HG02884 (cell line): Measurements from ENCODE around the gene TBC1D10A.

ENCODE experiments used
- ATAC-seq: cut with Tn5 transposase; IDR thresholded peaks from one replicate; pipeline ENCODE4 v1.9.1; 2021; ENCODE audit warnings: mild to moderate bottlenecking, moderate library complexity; ENCODE audit not compliant: unreplicated experiment

Gene TBC1D10A

DNA sequence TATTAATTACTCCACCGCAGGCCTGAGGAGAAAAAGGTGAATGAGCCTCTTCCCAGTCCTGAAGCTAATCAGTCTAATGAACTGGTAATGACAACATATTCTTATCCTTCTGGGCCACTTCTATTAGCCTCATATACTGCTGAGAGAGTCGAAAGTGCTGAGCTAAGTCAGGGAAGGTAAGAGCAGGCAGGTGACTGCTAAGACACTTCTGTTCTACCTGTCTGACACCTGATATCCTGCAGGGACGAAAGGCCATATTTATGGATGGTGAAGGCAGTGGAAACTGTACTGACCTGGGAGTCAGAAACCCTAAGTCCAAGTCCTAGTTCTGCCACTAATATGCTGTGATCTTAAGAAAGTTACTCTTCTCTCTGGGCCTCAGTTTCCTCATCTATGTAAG is 3.5 kb downstream of the TBC1D10A start:
- ATAC-seq: no peak

DNA sequence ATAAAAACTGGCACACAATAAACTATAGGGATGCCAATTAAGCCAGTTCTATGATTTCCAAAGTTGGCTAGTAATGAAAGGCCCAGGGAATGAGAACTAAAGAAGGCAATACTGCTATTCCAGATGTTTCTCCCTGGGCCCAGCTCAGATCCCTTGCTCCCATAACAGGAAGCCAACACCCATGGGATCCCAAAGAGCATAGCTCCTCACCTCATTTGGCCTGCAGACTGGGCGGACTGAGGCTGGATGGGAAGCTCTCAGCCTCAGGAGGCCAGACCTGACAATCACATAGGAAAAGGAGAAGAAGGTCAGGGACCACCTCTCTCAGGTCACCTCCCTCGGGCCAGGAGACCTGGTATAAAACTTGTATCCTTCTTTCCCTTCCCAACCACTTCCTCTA is 5.3 kb downstream of the TBC1D10A start:
- ATAC-seq: no peak

DNA sequence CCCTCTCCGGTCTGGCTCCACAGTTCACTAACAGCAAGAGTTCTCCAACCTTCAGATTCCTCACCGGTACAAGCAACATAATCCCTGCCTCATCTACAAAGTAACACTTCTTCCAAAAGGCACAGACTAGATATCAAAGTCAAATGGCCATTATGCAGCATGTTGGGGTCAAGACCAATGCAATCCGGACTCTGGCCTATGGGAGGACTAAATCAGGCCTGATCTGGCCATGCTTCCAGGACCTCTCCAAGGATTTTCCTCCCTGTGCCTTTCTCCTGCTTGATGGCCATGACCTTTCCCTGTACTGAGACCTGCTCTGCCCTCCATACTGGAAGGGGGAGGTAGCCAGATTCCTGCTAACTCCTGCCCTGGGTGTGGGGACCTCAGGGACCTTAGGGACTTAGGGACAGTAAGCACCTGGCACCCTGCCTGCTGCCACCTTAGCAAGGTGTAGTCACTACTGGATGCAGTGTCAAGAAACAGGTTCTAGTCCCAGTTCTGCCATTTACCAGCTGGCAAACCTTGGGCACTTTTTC is 6.7 kb downstream of the TBC1D10A start:
- no peak for ATAC-seq

DNA sequence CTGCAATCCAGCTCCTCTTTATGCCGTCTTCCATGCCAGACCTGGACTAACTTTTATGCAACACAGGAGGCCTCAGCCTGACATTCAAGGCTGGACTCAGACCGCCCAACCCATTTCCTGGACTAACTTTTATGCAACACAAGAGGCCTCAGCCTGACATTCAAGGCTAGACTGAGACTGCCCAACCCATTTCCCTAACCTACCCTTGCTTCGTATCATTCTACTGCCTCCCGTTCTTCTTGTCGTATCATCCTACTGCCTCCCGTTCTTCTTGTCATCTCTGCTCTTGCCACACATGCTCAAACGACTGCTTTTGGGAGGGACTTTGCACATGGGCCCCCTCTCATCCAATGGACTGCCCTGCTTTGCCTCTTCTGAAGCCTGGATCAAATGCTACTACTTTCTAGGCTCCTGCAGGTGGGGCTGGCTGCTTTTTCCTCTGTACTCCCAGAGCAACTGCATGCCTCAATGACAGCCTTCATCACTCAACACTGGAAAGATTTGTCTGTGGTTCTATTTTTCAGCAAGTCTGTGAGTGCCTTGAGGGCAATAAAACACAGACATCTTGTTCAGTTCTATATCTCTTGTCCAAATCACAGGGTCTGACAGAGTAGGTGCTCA is 7.8 kb downstream of the TBC1D10A start:
- no peak for ATAC-seq

DNA sequence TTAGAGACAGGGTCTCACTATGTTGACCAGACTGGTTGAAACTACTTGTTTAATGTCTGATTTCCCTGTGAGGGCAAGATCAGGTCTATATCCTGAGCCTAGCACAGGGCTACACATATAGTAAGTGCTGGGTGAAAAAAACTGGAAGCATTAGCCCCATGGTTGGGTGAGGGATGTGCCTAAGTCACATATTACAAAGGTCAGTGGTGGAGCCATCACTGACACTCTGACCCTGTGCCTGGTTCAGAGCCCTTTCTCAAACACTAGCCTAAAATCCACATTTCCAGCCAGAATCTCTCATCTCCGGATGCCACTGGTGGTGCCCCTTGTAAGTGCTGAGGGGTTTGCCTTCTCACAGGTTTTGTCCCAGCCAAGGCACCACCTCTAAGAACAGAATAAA is 9.0 kb downstream of the TBC1D10A start:
- no peak for ATAC-seq

DNA sequence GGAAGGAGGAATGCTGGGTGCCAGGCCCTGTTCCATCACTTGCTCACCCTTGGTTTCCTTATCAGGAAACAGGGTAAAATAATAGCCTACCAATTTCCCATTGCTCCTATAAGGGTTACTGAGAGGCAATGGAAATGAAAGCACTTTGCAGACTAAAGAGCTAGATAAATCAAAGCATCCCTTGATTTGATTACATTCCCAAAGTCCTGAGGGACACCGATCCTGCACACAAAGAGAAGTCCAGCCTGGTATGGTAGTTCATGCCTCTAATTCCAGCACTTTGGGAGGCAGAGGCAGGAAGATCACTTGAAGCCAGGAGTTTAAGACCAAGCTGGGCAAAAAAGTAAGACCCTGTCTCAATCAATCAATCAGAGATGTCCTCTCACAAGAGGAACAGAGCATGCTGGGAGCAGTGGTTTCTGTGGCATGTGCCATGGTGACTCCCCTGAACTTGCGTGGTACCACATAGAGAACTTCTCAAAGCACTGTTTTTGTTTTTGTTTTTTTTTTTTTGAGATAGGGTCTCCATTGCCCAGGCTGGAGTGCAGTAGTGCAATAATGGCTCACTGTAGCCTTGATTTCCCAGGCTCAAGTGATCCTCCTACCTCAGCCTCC is 10.7 kb downstream of the TBC1D10A start:
- no peak for ATAC-seq

DNA sequence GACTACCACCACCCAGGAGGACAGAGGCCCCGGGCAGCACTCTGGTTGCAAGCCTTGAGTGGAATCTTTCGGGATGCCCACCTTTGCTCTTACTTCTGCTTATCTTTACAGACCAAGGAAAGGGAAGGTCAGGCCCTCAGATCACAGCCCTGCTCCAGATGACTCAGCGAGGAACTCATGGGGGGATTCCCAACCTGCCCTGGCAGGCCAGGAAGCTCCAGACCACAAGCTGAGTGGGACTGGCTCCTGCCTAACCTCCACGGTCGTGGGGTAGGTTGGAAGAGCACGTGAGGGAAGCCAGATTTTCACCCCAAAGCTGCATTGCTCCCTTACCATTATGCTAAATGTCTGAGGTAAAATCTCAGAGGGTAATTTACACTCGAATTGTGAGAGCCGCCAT is 11.8 kb downstream of the TBC1D10A start:
- no peak for ATAC-seq

DNA sequence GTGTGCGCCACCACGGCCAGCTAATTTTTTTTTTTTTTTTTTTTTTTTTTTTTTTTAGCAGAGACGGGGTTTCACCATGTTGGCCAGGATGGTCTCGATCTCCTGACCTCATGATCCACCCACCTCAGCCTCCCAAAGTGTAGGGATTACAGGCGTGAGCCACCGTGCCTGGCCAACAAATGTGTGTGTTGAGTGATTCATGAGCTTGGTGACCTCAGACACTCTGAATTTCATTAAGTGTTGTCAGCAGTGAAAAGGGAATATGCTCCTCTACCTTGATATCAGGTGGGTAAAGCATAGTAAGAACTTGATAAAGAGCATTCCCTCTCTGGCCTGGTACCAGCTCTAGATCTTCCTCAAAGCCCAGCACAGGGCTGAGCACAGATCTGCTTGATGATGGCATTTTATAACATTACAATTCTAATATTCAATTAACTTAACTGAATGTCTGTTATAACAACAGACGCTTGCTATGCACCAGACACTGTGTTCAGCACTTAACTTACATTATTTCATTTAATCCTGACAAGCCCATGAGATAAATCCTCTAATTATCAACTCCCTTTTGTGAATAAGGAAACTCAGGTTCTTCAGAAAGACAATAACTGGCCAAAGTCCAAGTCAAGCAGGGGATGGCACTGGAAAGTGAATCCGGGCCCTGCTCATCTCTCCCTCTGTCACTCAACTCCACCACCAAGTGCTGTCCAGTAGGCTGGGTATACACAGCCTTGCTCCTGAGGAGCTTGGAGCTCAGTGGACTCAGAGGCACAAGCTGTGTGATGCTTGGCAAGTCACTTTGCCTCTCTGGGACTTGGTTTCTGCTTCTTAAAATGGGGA is 13.0 kb downstream of the TBC1D10A start:
- no peak for ATAC-seq

DNA sequence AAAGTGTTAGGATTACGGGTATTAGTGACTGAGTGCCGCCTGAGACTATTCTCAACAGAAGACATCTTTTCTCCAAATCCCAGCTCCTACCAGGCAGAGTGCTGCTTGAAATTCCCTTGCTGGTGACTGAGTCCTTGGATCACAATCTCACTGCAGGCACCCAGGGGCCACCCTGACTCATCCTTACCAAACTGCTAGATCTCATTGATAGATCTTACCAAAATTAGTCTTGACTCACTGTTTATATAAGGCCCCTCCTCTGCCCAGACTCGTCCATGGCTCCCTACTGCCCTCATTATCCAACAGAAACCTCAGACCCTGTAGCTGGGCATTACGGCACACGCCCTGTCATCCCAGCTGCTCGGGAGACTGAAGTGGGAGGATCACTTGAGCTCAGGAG is 14.7 kb downstream of the TBC1D10A start:
- ATAC-seq: no peak

DNA sequence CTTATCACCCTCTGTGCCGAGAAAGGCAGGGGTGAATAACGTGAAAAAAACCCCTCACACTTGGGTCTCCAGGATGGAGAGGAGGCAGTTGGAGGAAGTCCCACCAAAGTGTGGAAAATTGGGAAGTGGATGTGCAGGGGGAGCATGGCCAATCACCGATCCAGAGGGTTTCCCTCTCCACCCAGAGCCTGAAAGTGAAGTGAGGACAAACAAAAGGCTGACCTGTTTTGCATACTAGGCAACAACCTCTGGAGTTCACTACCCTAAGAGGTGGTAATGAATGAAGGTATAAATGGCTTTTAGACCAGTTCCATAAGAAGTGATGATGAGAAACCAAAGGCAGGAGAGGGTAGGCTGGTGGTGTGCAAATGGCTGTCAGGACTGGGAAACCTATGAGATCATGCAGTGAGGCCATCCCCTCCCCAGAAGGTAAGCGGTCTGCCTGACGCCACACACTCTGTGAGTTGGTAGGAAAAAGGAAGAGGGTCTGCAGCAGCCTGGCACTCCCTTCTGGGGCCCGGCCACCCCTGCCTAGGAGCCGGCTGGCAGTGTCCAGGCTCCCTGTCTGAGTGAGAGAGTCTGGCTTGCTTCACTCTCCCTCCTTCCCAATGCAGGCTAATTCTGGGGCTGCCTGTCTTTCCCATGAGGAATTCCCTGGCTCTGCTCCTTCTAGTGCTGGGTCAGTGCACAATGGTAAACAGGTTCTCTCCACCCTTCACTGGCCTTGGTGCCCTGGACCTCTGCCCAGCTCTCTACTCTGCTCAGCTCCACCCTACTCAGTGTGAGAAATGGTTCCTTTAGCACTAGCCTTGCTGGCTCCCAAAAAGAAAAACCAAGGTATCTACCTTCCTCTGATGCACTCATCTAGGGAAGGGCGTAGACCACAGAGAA is 15.6 kb downstream of the TBC1D10A start:
- ATAC-seq: no peak

DNA sequence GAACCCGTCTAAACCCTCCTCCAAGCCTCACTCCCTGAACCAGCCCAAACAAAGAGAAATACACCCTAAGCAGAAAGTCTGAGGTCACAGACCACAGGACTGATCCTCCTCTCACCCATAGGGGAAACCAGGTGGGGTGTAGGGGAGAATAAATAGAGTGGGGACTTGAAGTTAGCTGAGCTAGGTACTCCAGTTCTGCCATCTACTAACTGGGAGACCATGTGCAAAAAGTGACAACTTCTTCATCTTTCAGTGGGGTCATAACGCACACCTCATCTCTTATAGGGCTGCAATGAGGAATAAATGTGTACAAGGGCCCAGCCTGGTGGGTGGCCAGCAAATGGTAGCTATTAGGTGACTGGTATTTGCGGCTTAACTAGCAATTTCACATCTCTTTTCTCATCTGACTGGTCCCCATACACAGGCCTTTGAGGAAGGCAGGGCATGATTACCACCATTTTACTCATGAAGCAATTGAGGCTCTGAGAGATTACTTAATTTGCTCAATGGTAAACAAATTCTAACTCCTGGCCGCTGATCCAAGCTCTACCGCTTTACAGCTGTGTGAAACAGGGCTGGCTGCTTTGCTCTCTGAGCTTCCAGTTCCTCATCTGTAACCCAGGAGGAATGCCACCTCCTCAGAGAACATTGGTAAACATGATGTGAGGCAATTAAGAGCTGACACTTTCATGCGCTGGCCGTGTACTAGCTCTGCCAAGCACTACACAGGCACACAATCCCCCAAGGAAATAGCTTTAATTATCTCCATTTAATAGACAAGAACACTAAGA is 16.6 kb downstream of the TBC1D10A start:
- ATAC-seq: no peak

DNA sequence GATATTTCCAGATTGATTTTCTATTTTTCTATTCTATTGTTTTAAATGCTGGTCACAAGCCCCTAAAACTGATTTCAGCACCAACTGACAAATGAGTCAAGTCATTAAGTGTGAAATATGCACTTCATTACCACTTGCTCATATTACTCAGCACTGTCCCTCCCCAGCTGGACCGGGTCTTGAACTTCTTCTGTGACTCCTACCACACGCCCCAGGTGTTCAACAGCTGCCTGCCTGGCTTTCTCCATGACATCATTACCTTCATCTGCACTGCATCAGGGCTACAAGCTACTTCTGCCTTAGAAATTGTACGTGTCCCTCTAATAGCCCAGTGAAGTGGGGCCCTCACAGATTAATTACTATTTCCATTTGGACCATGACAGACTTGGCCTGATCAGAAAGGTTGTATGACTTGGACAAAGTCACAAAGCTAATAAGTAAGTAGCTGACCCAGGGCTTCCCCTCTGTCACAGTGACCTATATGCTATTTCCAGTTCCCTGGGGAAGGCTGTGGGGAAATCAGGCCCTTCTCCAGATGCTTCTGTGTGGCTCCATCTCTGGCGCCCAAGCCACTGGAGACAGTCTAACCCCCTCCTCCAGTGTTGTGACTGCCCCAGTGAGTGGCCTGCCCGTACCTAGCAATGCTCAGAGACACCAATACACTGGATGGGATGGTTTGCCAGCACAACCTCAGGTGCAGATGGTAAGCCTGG is 18.1 kb downstream of the TBC1D10A start:
- peak; percentile 44 for ATAC-seq

DNA sequence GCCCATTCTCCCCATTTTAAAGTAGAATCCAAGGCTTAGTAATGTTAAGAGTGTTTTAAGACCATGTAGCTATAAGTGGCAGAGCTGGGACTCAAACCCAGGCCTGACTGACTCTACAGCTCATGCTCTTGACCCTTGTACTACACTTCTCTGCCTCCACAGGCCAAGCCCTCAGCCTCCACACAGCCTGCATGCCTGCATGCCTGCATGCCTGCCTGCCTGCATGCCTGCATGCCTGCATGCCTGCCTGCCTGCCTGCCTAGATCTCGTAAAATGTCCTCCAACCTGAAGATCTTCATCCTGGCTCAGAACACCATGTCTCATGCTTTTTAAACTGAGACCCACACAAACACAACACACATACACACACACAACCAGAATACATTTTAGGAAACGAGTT is 18.6 kb downstream of the TBC1D10A start:
- no peak for ATAC-seq

DNA sequence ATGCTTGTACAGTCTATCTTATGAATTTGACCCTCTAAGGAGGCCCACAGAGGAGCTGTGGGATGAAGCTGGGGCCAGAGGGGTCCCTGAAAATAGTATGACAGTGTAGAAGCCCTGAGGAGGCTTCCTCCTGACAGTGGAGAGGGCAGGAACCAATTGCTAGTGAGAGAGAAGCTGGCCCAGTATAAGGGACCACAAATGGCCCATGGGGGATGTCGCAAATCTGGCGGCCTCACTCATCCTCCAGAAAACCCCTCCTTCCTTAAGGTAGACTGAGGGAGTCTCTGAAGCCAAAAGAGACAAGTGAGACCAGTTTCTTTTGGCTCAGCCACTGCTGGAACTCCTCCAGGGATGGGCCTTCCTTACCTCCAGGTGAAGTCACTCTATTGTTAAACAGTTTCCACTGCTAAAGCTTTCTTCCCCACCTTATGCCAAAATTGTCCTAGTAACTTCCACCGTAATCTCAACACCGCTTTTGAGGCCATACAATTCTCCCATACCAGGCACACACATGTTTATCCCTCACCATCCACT is 19.6 kb downstream of the TBC1D10A start:
- ATAC-seq: no peak

DNA sequence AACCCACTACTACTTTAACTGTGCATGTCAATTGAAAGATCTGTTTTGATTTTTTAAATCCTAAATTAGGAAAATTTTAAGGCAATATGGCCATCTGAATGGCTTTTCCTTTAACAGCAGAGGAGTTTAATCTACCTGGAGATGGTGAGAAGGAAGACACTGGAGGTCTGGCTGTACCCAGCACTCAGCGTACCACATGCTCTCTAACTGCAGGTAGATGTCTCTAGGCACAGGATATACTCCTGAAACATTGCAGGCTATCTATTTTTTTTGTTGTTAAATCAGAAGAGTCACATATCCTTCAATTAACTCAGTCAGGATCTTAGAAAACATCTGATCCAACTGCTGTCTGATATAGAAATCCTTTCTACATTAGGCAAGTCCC is 20.1 kb downstream of the TBC1D10A start:
- no peak for ATAC-seq

DNA sequence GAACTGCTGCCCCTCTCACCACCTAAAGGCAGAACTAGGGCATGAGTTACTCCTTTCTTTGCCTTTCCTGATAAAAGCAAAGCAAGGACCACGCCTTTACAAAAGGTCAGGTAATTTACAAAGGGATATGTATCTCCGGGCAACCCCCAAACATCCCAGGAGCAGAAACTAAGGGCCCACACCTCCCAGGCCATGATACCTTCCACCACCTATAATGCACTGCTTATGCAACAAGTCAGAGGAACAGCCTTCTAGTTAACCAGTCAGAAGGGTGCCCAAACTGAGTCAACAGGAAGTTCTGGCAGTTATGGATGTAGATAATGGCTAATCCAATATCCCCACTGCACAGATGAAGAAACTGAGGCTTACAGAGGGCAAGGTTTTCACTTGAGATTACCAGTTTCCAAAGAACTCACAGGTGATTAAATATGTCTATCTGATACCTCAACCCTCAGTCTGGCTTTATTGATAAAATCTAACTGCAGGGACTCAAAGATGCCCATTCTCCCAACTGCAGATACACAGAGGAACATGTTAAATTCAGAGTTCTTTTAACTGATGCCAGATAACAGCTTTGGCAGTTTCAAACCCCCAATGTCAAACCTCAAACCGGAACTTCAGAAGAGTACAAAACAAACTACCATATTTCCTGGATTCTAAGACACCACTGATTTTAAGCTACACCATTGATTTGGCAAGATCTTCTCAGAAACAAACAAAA is 20.7 kb downstream of the TBC1D10A start:
- no peak for ATAC-seq

DNA sequence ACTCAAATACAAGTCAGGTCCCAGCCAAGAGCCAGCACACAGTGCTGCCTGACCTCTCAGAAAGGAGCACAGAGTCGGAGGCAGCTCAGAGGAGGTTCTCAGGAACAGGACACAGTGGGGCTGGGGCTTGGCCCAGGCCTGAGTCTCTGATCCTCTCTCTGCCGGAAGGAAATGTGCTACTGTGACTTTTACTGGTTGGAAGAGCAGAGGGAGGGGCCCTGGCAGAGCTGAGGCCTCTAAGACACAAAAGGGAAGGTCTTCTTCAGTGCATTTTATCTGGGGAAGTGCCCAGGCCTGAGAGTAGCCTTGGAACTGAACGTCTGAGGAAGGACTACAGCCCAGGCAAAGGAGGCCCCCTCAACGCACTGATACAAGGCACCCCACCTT is 21.2 kb downstream of the TBC1D10A start:
- ATAC-seq: no peak

DNA sequence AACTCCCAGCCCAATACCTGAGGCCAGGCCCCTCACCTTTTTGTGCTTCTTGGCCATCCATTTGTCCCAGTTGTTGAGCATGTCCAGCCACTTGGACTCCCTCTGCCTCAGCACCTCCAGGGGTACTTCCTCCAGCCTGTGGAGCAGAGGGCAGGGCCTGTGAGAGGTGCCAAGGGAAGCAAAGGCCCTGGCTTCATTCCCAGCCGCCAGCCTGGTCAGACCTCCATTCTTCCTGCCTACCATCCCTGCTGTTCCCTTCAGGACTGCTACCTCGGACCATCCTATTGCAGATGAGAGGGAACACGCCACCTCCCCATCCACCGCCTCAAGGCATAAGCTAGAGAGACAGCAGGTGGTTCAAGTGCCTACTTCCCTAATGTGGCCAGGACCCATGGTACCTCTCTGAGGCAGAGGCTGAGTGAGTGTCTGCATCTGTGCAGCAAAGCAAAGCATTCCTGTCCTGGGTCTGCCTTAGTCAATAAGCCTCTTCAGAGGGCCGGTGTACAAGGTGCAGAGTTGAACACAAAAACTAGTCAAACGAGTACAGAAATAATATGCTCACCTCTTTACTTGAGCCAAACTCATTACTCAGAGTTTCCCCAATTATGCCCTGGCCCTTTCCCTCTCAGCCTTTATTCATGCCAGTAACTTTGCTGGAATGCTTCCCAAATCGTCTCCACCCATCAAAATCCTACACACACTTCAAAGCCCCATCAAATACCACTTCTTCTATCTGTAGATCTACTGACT is 22.1 kb downstream of the TBC1D10A start:
- ATAC-seq: no peak
